Measurements from ENCODE around the gene SERPINA6.

GRCh38 chr14:94304243-94304642, 18.9 kb downstream of the SERPINA6 start:
- TF ChIP-seq CTCF (IDR thresholded peaks at IDR 0.05) (no peak), ZFX (IDR thresholded peaks at IDR 0.05; ENCODE audit: borderline replicate concordance) (no peak)

Measured in 22Rv1 (cell line).